WTC11 (cell line): ENCODE data around the gene ARHGEF33. TPM values are rescaled to one million over a fixed set of nuclear protein-coding genes. Genes with fewer than 3 reads are reported as not detected.
A peak's percentile ranks its signal among the peaks of the same experiment; 100 is the strongest.

ENCODE experiments used
- ATAC-seq: fragments of 200-7000 bp; cut with Tn5 transposase; 2 replicates; pipeline ENCODE4 v1.10.0; 2021; ENCODE audit warnings: mild to moderate bottlenecking, moderate library complexity
- CTCF ChIA-PET: fragments of 300-600 bp; sonication (Branson Sonifier 250); formaldehyde crosslinking; loops from one replicate; lab custom pipeline; 2021; ENCODE audit warnings: antibody characterized with exemption; lab: Charles Lee
- POLR2A ChIA-PET: fragments of 350-600 bp; sonication (Branson Sonifier 250); formaldehyde crosslinking; loops from one replicate; lab custom pipeline; 2021; ENCODE audit warnings: antibody characterized with exemption; lab: Charles Lee
- DNase-seq: peaks from one replicate; pipeline ENCODE4 v3.0.0; 2021; ENCODE audit warnings: low spot score
- H3K27ac Mint-ChIP-seq: 2 replicates; pipeline ENCODE4 v1.8.0; 2021; ENCODE audit warnings: mixed read lengths
- H3K27me3 Mint-ChIP-seq: 2 replicates; pipeline ENCODE4 v1.8.0; 2021; ENCODE audit warnings: low read depth, mild to moderate bottlenecking, moderate library complexity, mixed read lengths
- H3K36me3 Mint-ChIP-seq: 2 replicates; pipeline ENCODE4 v1.8.0; 2021; ENCODE audit warnings: mixed read lengths
- H3K4me1 Mint-ChIP-seq: 2 replicates; pipeline ENCODE4 v1.8.0; 2022; ENCODE audit warnings: mixed read lengths
- H3K4me3 Mint-ChIP-seq: 2 replicates; pipeline ENCODE4 v1.8.0; 2021; ENCODE audit warnings: mild to moderate bottlenecking, moderate library complexity, mixed read lengths
- H3K9me3 Mint-ChIP-seq: 2 replicates; pipeline ENCODE4 v1.8.0; 2021; ENCODE audit warnings: mixed read lengths
- AFF4 ChIP-seq: sonication (generic); formaldehyde crosslinking; IDR thresholded peaks from 2 replicates; pipeline ENCODE4 v1.8.1; 2023; ENCODE audit warnings: mild to moderate bottlenecking, missing genetic modification reagents, borderline replicate concordance
- AR ChIP-seq: fragments of 250-450 bp; sonication (Bioruptor Pico); IDR thresholded peaks from 2 replicates; pipeline ENCODE4 v1.9.0; 2021; ENCODE audit warnings: mild to moderate bottlenecking
- CREM ChIP-seq: sonication (generic); formaldehyde crosslinking; IDR thresholded peaks from 2 replicates; pipeline ENCODE4 v1.8.1; 2022; ENCODE audit warnings: mild to moderate bottlenecking, missing genetic modification reagents, moderate library complexity
- E2F5 ChIP-seq: sonication (generic); formaldehyde crosslinking; IDR thresholded peaks from 2 replicates; pipeline ENCODE4 v1.8.1; 2022; ENCODE audit warnings: mild to moderate bottlenecking, moderate library complexity, missing genetic modification reagents
- ERG ChIP-seq: fragments of 250-450 bp; sonication (Bioruptor Pico); IDR thresholded peaks from 2 replicates; pipeline ENCODE4 v1.8.0; 2021; ENCODE audit warnings: mild to moderate bottlenecking
- FOXJ3 ChIP-seq: sonication (generic); formaldehyde crosslinking; IDR thresholded peaks from 2 replicates; pipeline ENCODE4 v1.9.0; 2021; ENCODE audit warnings: missing genetic modification reagents, mild to moderate bottlenecking, borderline replicate concordance
- MXD4 ChIP-seq: fragments of 250-450 bp; sonication (Bioruptor Pico); IDR thresholded peaks from 2 replicates; pipeline ENCODE4 v1.8.0; 2021; ENCODE audit warnings: mild to moderate bottlenecking, moderate library complexity, borderline replicate concordance
- MYBL2 ChIP-seq: sonication (generic); formaldehyde crosslinking; IDR thresholded peaks from 2 replicates; pipeline ENCODE4 v1.8.1; 2023; ENCODE audit warnings: mild to moderate bottlenecking, moderate library complexity, missing genetic modification reagents
- NR3C1 ChIP-seq: sonication (generic); formaldehyde crosslinking; conservative IDR thresholded peaks from 2 replicates; pipeline ENCODE4 v1.8.1; 2023; ENCODE audit warnings: low read depth, mild to moderate bottlenecking, missing genetic modification reagents
- PREB ChIP-seq: sonication (generic); formaldehyde crosslinking; IDR thresholded peaks from 2 replicates; pipeline ENCODE4 v1.8.1; 2022; ENCODE audit warnings: mild to moderate bottlenecking, missing genetic modification reagents, moderate library complexity, borderline replicate concordance
- SMAD3 ChIP-seq: sonication (generic); formaldehyde crosslinking; IDR thresholded peaks from 2 replicates; pipeline ENCODE4 v1.8.0; 2022; ENCODE audit warnings: missing genetic modification reagents, mild to moderate bottlenecking, borderline replicate concordance
- ZNF232 ChIP-seq: sonication (generic); formaldehyde crosslinking; IDR thresholded peaks from 2 replicates; pipeline ENCODE4 v1.8.0; 2022; ENCODE audit warnings: mild to moderate bottlenecking, missing genetic modification reagents
- ZNF532 ChIP-seq: fragments of 250-450 bp; sonication (Bioruptor Pico); IDR thresholded peaks from 2 replicates; pipeline ENCODE4 v1.9.0; 2021; ENCODE audit warnings: mild to moderate bottlenecking, borderline replicate concordance
- total RNA-seq: library from RNA; stranded (reverse); gene quantifications from 3 replicates; pipeline ENCODE4 v1.2.3, GENCODE V29; 2021
- TF ChIP-seq, protein P1 (sequence below): sonication (generic); formaldehyde crosslinking; IDR thresholded peaks from 2 replicates; pipeline ENCODE4 v1.8.1; 2023; ENCODE audit warnings: mild to moderate bottlenecking, missing genetic modification reagents

The ARHGEF33 gene
- total RNA-seq, 1 experiment from 2014 or later: 0.42 TPM

DNA sequence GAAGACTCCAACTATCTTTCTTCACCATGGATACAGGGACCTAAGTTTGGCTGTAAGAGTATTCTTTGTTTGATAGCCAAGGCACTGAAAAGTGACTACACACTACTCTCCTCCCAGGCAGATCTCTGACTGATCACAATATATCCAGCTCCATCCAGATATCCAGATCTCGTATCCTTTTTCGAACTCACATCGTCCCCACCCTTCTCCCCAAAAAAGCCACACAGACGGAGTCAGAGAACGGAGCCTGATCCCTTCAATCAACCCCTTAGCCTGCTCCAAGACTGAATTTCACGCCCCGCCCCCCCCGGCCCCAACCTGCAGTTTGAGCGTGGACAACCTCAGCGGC is 14.5 kb upstream of the ARHGEF33 start:
- TF ChIP-seq E2F5 (no peak), PREB (CRISPR knock-in tag) (no peak), NR3C1 (CRISPR knock-in tag) (no peak), CREM (CRISPR knock-in tag) (no peak), AR (no peak)
- no peaks in the 10 kb centered on the region for H3K27me3 Mint-ChIP-seq
- peak; percentile 11; the same call in 1 of the 2 replicates for ATAC-seq
- H3K4me3 Mint-ChIP-seq: peak overlapping the region; percentile 87
- peaks cover 13% of the 10 kb centered on the region for H3K9me3 Mint-ChIP-seq
- peak overlapping the region; percentile 70 for H3K27ac Mint-ChIP-seq
- peaks cover 14% of the 10 kb centered on the region for H3K4me1 Mint-ChIP-seq
- POLR2A ChIA-PET: interaction anchor here (0.9 to 2.0 kb wide), 2 partner anchors 124 to 246 kb away, joined by 3 to 11 read pairs; partner anchors contain the start of genes SOS1 and SRSF7
- DNase-seq: no peak
- H3K36me3 Mint-ChIP-seq: peaks cover 8% of the 10 kb centered on the region; the same call in 1 of the 2 replicates
- CTCF ChIA-PET: interaction anchor here (1.2 to 3.2 kb wide), 3 partner anchors 72 to 354 kb away, joined by 3 to 21 read pairs (median 4); no protein-coding TSS in a partner anchor

DNA sequence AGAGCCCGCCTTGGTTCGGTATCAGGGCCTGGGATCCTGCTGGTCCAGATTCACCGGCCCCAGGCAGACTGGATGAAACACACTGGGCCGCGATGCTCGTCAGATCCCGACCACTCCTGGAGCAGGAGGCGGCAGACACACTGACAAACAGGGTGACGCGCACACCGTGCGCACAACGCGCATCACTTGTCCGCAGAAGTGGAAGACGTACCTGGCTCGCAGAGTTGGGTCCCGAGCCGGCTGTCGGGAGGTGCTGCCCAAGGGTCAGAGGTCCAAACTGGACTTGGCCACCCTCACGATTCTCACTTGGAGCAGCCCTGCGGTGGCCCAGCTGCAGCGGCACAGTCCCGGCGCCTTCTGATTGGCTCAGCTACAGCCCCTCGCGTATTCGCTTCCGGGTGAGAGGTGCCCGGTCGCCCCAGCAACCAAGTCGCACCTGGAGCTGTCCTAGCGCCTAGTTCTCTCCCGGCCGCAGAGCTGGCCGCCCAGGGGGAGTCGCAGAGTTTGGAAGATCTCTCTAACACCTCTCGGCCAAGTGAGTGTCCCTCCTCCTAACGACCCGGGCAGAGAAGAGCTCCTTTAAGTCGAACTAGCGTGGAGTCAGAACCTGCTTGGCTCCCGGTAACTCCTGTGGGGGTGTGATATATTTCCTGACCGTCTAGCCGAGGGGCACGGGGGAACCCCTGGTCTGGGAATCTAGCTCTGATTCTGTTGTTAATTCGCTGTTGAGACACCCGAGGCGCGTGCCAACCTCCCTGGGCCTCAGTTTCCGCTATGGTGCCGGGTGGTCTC is 13.9 kb upstream of the ARHGEF33 start, which contains the start of the genes DHX57 and MORN2:
Gene DHX57 (minus strand): TSS at position 359 of the 792 bp plus-strand sequence. CDS start 7,529 bp downstream, outside the sequence.
Gene MORN2 (plus strand): TSS at position 401 of the 792 bp plus-strand sequence.
- H3K27me3 Mint-ChIP-seq: no peaks in the 10 kb centered on the region
- POLR2A ChIA-PET: interaction anchor here (0.9 to 2.0 kb wide), 2 partner anchors 125 to 245 kb away, joined by 3 to 11 read pairs; partner anchors contain the start of genes SOS1 and SRSF7
- H3K36me3 Mint-ChIP-seq: peaks cover 8% of the 10 kb centered on the region; the same call in 1 of the 2 replicates
- H3K27ac Mint-ChIP-seq: peak within 1 kb of the TSS; percentile 70
- H3K4me1 Mint-ChIP-seq: peaks cover 14% of the 10 kb centered on the region
- peak; percentile 99 for ATAC-seq
- CTCF ChIA-PET: interaction anchor here (1.2 to 3.2 kb wide), 3 partner anchors 71 to 354 kb away, joined by 3 to 21 read pairs (median 4); no protein-coding TSS in a partner anchor
- peak; percentile 87 for DNase-seq
- H3K9me3 Mint-ChIP-seq: peaks cover 12% of the 10 kb centered on the region
- H3K4me3 Mint-ChIP-seq: peak within 1 kb of the TSS; percentile 87
- TF ChIP-seq ERG (CRISPR knock-in tag) (no peak), ZNF232 (CRISPR knock-in tag) (0 out of 2 replicates have a peak, but pooled peaks have one; percentile 19), AFF4 (CRISPR knock-in tag) (no peak), ZNF532 (no peak), FOXJ3 (CRISPR knock-in tag) (no peak), MYBL2 (CRISPR knock-in tag) (0 out of 2 replicates have a peak, but pooled peaks have one; percentile 53), SMAD3 (CRISPR knock-in tag) (no peak), MXD4 (CRISPR knock-in tag) (no peak)
- TF ChIP-seq, protein P1, sequence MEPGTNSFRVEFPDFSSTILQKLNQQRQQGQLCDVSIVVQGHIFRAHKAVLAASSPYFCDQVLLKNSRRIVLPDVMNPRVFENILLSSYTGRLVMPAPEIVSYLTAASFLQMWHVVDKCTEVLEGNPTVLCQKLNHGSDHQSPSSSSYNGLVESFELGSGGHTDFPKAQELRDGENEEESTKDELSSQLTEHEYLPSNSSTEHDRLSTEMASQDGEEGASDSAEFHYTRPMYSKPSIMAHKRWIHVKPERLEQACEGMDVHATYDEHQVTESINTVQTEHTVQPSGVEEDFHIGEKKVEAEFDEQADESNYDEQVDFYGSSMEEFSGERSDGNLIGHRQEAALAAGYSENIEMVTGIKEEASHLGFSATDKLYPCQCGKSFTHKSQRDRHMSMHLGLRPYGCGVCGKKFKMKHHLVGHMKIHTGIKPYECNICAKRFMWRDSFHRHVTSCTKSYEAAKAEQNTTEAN (CRISPR knock-in tag): no peak
